Neural cell (in vitro differentiated cells): Measurements from ENCODE around the gene RSRC1.

Experiments used
- EP300 ChIP-seq: fragments of 450-650 bp; conservative IDR thresholded peaks from 2 replicates; pipeline ENCODE4 v1.6.1; 2014; ENCODE audit warnings: antibody characterized with exemption, mild to moderate bottlenecking, moderate library complexity; ENCODE audit not compliant: poor library complexity, severe bottlenecking
- EZH2 ChIP-seq: fragments of 200-600, 300-800 bp; shearing (Covaris generic), sonication (generic); IDR thresholded peaks from 2 replicates; pipeline ENCODE4 v1.6.1; 2014; ENCODE audit warnings: antibody characterized with exemption, low read length, borderline replicate concordance, mild to moderate bottlenecking; ENCODE audit not compliant: insufficient read depth, poor library complexity, severe bottlenecking
- POLR2AphosphoS5 ChIP-seq: IDR thresholded peaks from 2 replicates; pipeline ENCODE4 v1.6.1; 2012
- SMC3 ChIP-seq: fragments of 450-650 bp; conservative IDR thresholded peaks from 2 replicates; pipeline ENCODE4 v1.6.1; 2014; ENCODE audit warnings: antibody characterized with exemption, mild to moderate bottlenecking, moderate library complexity; ENCODE audit not compliant: poor library complexity
- TAF1 ChIP-seq: IDR thresholded peaks from 2 replicates; pipeline ENCODE4 v1.6.1; 2012; ENCODE audit warnings: low read depth
- TF ChIP-seq, protein P1 (sequence below): fragments of 450-650 bp; IDR thresholded peaks from 2 replicates; pipeline ENCODE4 v1.5.1; 2014; ENCODE audit warnings: antibody characterized with exemption, mild to moderate bottlenecking, moderate library complexity; ENCODE audit not compliant: poor library complexity, severe bottlenecking
- TF ChIP-seq, protein P2 (sequence below): IDR thresholded peaks from 2 replicates; pipeline ENCODE4 v1.6.1; 2012; ENCODE audit warnings: borderline replicate concordance

DNA sequence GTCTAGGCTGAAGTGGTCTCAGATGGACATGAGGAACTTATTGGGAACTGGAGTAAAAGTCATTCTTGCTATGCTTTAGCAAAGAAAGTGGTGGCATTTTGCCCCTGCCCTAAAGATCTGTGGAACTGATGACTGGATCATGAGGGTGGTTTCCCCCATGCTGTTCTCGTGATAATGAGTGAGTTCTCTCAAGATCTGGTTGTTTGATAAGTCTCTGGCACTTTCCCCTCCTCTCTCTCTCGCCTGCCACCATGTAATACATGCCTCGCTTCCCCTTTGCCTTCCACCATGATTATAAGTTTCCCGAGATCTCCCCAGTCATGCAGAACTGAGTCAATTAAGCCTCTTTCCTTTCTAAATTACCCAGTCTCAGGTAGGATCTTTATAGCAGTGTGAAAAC lies 449.6 kb downstream of the RSRC1 start:
- TF ChIP-seq, protein P1, sequence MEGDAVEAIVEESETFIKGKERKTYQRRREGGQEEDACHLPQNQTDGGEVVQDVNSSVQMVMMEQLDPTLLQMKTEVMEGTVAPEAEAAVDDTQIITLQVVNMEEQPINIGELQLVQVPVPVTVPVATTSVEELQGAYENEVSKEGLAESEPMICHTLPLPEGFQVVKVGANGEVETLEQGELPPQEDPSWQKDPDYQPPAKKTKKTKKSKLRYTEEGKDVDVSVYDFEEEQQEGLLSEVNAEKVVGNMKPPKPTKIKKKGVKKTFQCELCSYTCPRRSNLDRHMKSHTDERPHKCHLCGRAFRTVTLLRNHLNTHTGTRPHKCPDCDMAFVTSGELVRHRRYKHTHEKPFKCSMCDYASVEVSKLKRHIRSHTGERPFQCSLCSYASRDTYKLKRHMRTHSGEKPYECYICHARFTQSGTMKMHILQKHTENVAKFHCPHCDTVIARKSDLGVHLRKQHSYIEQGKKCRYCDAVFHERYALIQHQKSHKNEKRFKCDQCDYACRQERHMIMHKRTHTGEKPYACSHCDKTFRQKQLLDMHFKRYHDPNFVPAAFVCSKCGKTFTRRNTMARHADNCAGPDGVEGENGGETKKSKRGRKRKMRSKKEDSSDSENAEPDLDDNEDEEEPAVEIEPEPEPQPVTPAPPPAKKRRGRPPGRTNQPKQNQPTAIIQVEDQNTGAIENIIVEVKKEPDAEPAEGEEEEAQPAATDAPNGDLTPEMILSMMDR, result no peak
- TF ChIP-seq POLR2AphosphoS5, result no peak
- no peak for TF ChIP-seq EZH2
- TF ChIP-seq, protein P2, sequence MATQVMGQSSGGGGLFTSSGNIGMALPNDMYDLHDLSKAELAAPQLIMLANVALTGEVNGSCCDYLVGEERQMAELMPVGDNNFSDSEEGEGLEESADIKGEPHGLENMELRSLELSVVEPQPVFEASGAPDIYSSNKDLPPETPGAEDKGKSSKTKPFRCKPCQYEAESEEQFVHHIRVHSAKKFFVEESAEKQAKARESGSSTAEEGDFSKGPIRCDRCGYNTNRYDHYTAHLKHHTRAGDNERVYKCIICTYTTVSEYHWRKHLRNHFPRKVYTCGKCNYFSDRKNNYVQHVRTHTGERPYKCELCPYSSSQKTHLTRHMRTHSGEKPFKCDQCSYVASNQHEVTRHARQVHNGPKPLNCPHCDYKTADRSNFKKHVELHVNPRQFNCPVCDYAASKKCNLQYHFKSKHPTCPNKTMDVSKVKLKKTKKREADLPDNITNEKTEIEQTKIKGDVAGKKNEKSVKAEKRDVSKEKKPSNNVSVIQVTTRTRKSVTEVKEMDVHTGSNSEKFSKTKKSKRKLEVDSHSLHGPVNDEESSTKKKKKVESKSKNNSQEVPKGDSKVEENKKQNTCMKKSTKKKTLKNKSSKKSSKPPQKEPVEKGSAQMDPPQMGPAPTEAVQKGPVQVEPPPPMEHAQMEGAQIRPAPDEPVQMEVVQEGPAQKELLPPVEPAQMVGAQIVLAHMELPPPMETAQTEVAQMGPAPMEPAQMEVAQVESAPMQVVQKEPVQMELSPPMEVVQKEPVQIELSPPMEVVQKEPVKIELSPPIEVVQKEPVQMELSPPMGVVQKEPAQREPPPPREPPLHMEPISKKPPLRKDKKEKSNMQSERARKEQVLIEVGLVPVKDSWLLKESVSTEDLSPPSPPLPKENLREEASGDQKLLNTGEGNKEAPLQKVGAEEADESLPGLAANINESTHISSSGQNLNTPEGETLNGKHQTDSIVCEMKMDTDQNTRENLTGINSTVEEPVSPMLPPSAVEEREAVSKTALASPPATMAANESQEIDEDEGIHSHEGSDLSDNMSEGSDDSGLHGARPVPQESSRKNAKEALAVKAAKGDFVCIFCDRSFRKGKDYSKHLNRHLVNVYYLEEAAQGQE, result no peak
- no peak for TF ChIP-seq EP300
- no peak for TF ChIP-seq TAF1
- TF ChIP-seq SMC3, result no peak
